HEK293T (cell line): ENCODE measurements around the gene ARL5C.
"Not testable (repeated sequence)": the region's sequence is repeated elsewhere in the genome, so short reads cannot be mapped to it uniquely, and the experiment has no call there.

Source experiments
- CTCF ChIA-PET: fragments of 350-600 bp; formaldehyde crosslinking; extraction: SDS; loops from one replicate; lab custom pipeline; 2021; ENCODE audit warnings: antibody characterized with exemption, inconsistent platforms; lab: Yijun Ruan, JAX
- POLR2A ChIA-PET: fragments of 350-600 bp; formaldehyde crosslinking; extraction: SDS; loops from one replicate; lab custom pipeline; 2020; ENCODE audit warnings: antibody characterized with exemption, inconsistent platforms; lab: Yijun Ruan, JAX
- DNase-seq: peaks from one replicate; pipeline ENCODE4 v3.0.0; 2012; ENCODE audit warnings: mixed read lengths; ENCODE audit errors: extremely low spot score
- ARNT ChIP-seq: fragments of 450-650 bp; IDR thresholded peaks from 2 replicates; pipeline ENCODE4 v1.6.1; 2017; ENCODE audit warnings: mild to moderate bottlenecking
- BHLHE40 ChIP-seq: fragments of 450-650 bp; IDR thresholded peaks from 2 replicates; pipeline ENCODE4 v1.6.1; 2016; ENCODE audit warnings: mild to moderate bottlenecking, moderate library complexity, borderline replicate concordance
- ELF4 ChIP-seq: fragments of 450-650 bp; IDR thresholded peaks from 2 replicates; pipeline ENCODE4 v1.6.1; 2017; ENCODE audit warnings: antibody characterized with exemption
- FOXA1 ChIP-seq: fragments of 450-650 bp; IDR thresholded peaks from 2 replicates; pipeline ENCODE4 v1.6.1; 2016; ENCODE audit warnings: mild to moderate bottlenecking
- FOXK2 ChIP-seq: fragments of 450-650 bp; IDR thresholded peaks from 2 replicates; pipeline ENCODE4 v1.6.1; 2016; ENCODE audit warnings: mild to moderate bottlenecking
- FOXM1 ChIP-seq: fragments of 450-650 bp; IDR thresholded peaks from 2 replicates; pipeline ENCODE4 v1.6.1; 2017; ENCODE audit warnings: mild to moderate bottlenecking, borderline replicate concordance
- HDGF ChIP-seq: fragments of 450-650 bp; IDR thresholded peaks from 2 replicates; pipeline ENCODE4 v1.6.1; 2017; ENCODE audit warnings: antibody characterized with exemption, borderline replicate concordance
- L3MBTL2 ChIP-seq: fragments of 450-650 bp; conservative IDR thresholded peaks from 2 replicates; pipeline ENCODE4 v1.6.1; 2016; ENCODE audit warnings: mild to moderate bottlenecking
- LEF1 ChIP-seq: fragments of 450-650 bp; IDR thresholded peaks from 2 replicates; pipeline ENCODE4 v1.6.1; 2017; ENCODE audit warnings: mild to moderate bottlenecking, borderline replicate concordance
- NFRKB ChIP-seq: fragments of 450-650 bp; IDR thresholded peaks from 2 replicates; pipeline ENCODE4 v1.6.1; 2016; ENCODE audit warnings: mild to moderate bottlenecking, moderate library complexity
- PKNOX1 ChIP-seq: fragments of 450-650 bp; IDR thresholded peaks from 2 replicates; pipeline ENCODE4 v1.6.1; 2016
- SP1 ChIP-seq: fragments of 450-650 bp; IDR thresholded peaks from 2 replicates; pipeline ENCODE4 v1.6.1; 2017
- SUZ12 ChIP-seq: fragments of 450-650 bp; IDR thresholded peaks from 2 replicates; pipeline ENCODE4 v1.6.1; 2016; ENCODE audit warnings: mild to moderate bottlenecking
- TARDBP ChIP-seq: fragments of 450-650 bp; IDR thresholded peaks from 2 replicates; pipeline ENCODE4 v1.6.1; 2016
- ZNF384 ChIP-seq: fragments of 450-650 bp; IDR thresholded peaks from 2 replicates; pipeline ENCODE4 v1.6.1; 2016

Gene ARL5C

GRCh38 chr17:39169518-39169917, 3.6 kb upstream of the ARL5C start:
- DNase-seq, result no peak
- POLR2A ChIA-PET, result interaction anchor here (0.9 to 1.2 kb wide), 2 partner anchors 16 to 30 kb away, joined by 3 read pairs; partner anchors contain the start of gene RPL19
- CTCF ChIA-PET, result interaction anchor here (0.7 to 1.4 kb wide), 4 partner anchors 25 to 89 kb away, joined by 3 to 4 read pairs (median 4); no protein-coding TSS in a partner anchor
- TF ChIP-seq SUZ12 (no peak), FOXK2 (no peak), HDGF (no peak), ELF4 (no peak), FOXM1 (no peak), BHLHE40 (no peak), L3MBTL2 (no peak), LEF1 (no peak)

GRCh38 chr17:39169101-39169500, 3.1 kb upstream of the ARL5C start:
- ChIA-PET CTCF (interaction anchor here (0.8 to 1.4 kb wide), 3 partner anchors 25 to 67 kb away, joined by 3 to 4 read pairs (median 3); no protein-coding TSS in a partner anchor), POLR2A (interaction anchor here (0.9 kb wide), 1 partner anchor 31 kb away, joined by 3 read pairs; the partner anchor contains the start of gene RPL19)
- no peak for DNase-seq
- TF ChIP-seq FOXK2 (no peak), LEF1 (no peak), ELF4 (no peak), NFRKB (no peak), SP1 (no peak), SUZ12 (no peak), ARNT (no peak), FOXM1 (no peak), TARDBP (no peak)

GRCh38 chr17:39168503-39168902, 2.5 kb upstream of the ARL5C start:
- POLR2A ChIA-PET, DNase-seq: not testable (repeated sequence)
- CTCF ChIA-PET, result interaction anchor here (1.4 kb wide), 1 partner anchor 68 kb away, joined by 4 read pairs; no protein-coding TSS in a partner anchor

GRCh38 chr17:39167476-39167875, 1.5 kb upstream of the ARL5C start:
- TF ChIP-seq TARDBP, result no peak
- DNase-seq, result no peak
- ChIA-PET CTCF (interaction anchor here (0.5 to 1.7 kb wide), 2 partner anchors 7 to 76 kb away, joined by 3 to 21 read pairs; no protein-coding TSS in a partner anchor), POLR2A (interaction anchor here (1.0 to 2.2 kb wide), 2 partner anchors 32 to 314 kb away, joined by 3 to 9 read pairs; partner anchors contain the start of genes RPL19 and RPL23)

- TF ChIP-seq L3MBTL2 (no peak), LEF1 (no peak), SUZ12 (no peak), BHLHE40 (no peak), ELF4 (no peak), TARDBP (no peak), FOXA1 (no peak), FOXK2 (no peak), ZNF384 (no peak), SP1 (no peak), HDGF (no peak), PKNOX1 (no peak), FOXM1 (no peak)
- DNase-seq, result no peak
- CTCF ChIA-PET, result interaction anchor here (1.3 to 1.7 kb wide), 4 partner anchors 8 to 70 kb away, joined by 3 to 21 read pairs (median 3); no protein-coding TSS in a partner anchor
- POLR2A ChIA-PET, result interaction anchor here (0.9 to 2.2 kb wide), 3 partner anchors 8 to 313 kb away, joined by 3 to 9 read pairs (median 4); partner anchors contain the start of genes RPL19 and RPL23
These were observed 725 bp upstream of the ARL5C start for GRCh38 chr17:39166437-39167335.

GRCh38 chr17:39165178-39165840, 652 bp downstream of the ARL5C start:
- CTCF ChIA-PET, result interaction anchor here (0.5 to 2.6 kb wide), 27 partner anchors 9 to 591 kb away, joined by 3 to 57 read pairs (median 5); partner anchors contain the start of gene RPL19

GRCh38 chr17:39164675-39165143, 1.3 kb downstream of the ARL5C start:
- ChIA-PET CTCF (interaction anchor here (0.5 to 2.6 kb wide), 28 partner anchors 10 to 591 kb away, joined by 3 to 57 read pairs (median 4); partner anchors contain the start of gene RPL19), POLR2A (interaction anchor here (0.7 to 2.2 kb wide), 6 partner anchors 9 to 412 kb away, joined by 3 to 22 read pairs (median 7); partner anchors contain the start of genes PLXDC1, PSMB3, RPL19 and RPL23)
- TF ChIP-seq PKNOX1 (peak; percentile 98), NFRKB (no peak)
- peak; percentile 80 for DNase-seq

More at GRCh38 chr17:39165178-39165840, 652 bp downstream of the ARL5C start:
- POLR2A ChIA-PET, result interaction anchor here (0.7 to 2.2 kb wide), 8 partner anchors 9 to 413 kb away, joined by 3 to 22 read pairs (median 6); partner anchors contain the start of genes PLXDC1, PSMB3, RPL19 and RPL23
- no peak for TF ChIP-seq FOXM1
- TF ChIP-seq SP1, result no peak
- TF ChIP-seq HDGF, result no peak
- no peak for TF ChIP-seq LEF1
- DNase-seq, result no peak
